ENCODE data around the gene STIM1.

- TF ChIP-seq CTCF (IDR thresholded peaks at IDR 0.05) (no peak), POLR2AphosphoS5 (IDR thresholded peaks at IDR 0.05; ENCODE audit: low read depth, low read length) (no peak), REST (IDR thresholded peaks at IDR 0.05; ENCODE audit: insufficient read depth in 1 of 2, low read depth in 2 of 2, low read length in 1 of 2) (no peak), SIN3A (IDR thresholded peaks at IDR 0.05; ENCODE audit: borderline replicate concordance, insufficient read depth, low read depth, low read length) (no peak)
Measured at GRCh38 chr11:3914805-3915204, 59.3 kb downstream of the STIM1 start.

Data from Panc1 (cell line).